ENCODE data around the gene SIK1. TPM values are rescaled to one million over a fixed set of nuclear protein-coding genes. Genes with fewer than 3 reads are reported as not detected.

The SIK1 gene
- total RNA-seq, 2 donors from 2014 or later: 3.7 to 8.4 TPM

DNA sequence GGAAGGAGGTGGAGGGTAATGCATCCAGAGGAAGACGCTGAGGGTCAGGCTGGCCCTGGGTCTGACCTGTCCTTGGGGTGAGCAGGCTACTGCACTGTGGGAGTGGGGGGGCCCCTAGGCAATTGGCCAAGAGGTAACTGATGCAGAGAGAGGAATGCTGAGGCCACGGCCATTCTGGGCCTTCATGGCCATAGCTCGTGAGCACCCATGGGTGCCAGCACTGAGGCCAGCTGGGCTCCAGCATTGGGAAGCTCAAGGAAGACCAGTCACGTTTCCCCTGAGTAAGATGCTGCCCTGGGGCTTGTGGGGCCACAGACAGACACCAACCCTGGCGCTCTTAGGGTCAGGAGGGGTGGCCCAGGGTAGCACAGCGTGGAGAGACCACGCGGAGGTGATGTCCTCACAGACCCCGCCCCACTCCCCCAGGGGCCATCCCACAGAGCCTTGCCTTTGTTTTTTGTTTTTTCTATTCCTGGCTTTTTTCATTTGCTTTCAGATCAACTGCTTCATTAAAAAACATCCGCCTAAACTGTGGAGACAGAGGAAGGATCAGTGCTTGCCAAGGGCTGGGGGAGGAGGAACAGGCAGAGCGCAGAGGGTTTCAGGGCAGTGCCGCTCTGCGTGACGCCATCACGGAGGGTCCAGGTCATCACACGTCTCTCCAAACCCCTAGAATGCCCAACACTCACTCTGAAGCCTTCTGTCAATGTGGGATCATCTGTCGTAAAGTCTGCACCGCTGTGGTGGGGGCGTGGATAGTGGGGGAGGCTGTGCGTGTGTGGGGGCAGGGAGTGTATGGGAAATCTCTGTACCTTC, 61.1 kb downstream of the SIK1 start:
- no peak overlapping the region for H3K9ac ChIP-seq (ENCODE audit: low read depth in 2 of 2, low read length in 2 of 2)
- no peaks in the 10 kb centered on the region for H3K36me3 ChIP-seq
- DNase-seq: no peak
- TF ChIP-seq, protein P1, sequence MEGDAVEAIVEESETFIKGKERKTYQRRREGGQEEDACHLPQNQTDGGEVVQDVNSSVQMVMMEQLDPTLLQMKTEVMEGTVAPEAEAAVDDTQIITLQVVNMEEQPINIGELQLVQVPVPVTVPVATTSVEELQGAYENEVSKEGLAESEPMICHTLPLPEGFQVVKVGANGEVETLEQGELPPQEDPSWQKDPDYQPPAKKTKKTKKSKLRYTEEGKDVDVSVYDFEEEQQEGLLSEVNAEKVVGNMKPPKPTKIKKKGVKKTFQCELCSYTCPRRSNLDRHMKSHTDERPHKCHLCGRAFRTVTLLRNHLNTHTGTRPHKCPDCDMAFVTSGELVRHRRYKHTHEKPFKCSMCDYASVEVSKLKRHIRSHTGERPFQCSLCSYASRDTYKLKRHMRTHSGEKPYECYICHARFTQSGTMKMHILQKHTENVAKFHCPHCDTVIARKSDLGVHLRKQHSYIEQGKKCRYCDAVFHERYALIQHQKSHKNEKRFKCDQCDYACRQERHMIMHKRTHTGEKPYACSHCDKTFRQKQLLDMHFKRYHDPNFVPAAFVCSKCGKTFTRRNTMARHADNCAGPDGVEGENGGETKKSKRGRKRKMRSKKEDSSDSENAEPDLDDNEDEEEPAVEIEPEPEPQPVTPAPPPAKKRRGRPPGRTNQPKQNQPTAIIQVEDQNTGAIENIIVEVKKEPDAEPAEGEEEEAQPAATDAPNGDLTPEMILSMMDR (IDR thresholded peaks at IDR 0.05): no peak
- intact Hi-C loops (cut with DNase I): no loop called here
- H3K4me3 ChIP-seq: no peak overlapping the region
- H3K9me3 ChIP-seq: no peaks in the 10 kb centered on the region
- no peak overlapping the region for H3K27ac ChIP-seq
- H3K27me3 ChIP-seq: no peaks in the 10 kb centered on the region
- H3K4me1 ChIP-seq: no peaks in the 10 kb centered on the region

- Histone ChIP-seq H3K36me3 (no peaks in the 10 kb centered on the region), H3K27ac (no peak overlapping the region), H3K9ac (ENCODE audit: low read depth in 2 of 2, low read length in 2 of 2) (no peak overlapping the region), H3K9me3 (no peaks in the 10 kb centered on the region), H3K27me3 (no peaks in the 10 kb centered on the region), H3K4me1 (no peaks in the 10 kb centered on the region), H3K4me3 (no peak overlapping the region)
- intact Hi-C loops (cut with DNase I): no loop called here
- TF ChIP-seq, protein P1 (IDR thresholded peaks at IDR 0.05): no peak
- DNase-seq: no peak
These were observed 62.0 kb downstream of the SIK1 start for GRCh38 chr21:43364851-43365424.

Other genes starting within 250 kb of the SIK1 start
- gene HSF2BP, start 232.4 kb upstream of the SIK1 start, total RNA-seq: under 1 TPM in 1 of 2 donors, not detected in 1; 0.45 TPM
- gene RRP1B, start 232.4 kb upstream of the SIK1 start, total RNA-seq: 10 to 100 TPM; 11.0 to 22.1 TPM

All from colonic mucosa (tissue), 4 donors.